Right lobe of liver (tissue), 6 donors: ENCODE results near the gene DDX51. TPM values are rescaled to one million over a fixed set of nuclear protein-coding genes. Genes with fewer than 3 reads are reported as not detected.
A peak's percentile ranks its signal among the peaks of the same experiment; 100 is the strongest.

Experiments
- ATAC-seq, 4 donors: fragments of 200-7000 bp; cut with Tn5 transposase; one replicate each; pipeline ENCODE4 v1.9.1; 2020; ENCODE audit warnings: mild to moderate bottlenecking in 4 of 4, moderate library complexity in 4 of 4
- DNase-seq, 3 donors: peaks; one replicate each; pipeline ENCODE4 v3.0.0-alpha.2; 2020
- H3K27ac ChIP-seq, 3 donors: fragments of 200-600 bp; one replicate each; pipeline ENCODE4 v1.8.0; 2022
- H3K27me3 ChIP-seq, 2 donors: fragments of 200-600 bp; one replicate each; pipeline ENCODE4 v1.8.0; 2022
- H3K36me3 ChIP-seq, 4 donors: fragments of 200-600 bp; sonication (generic) in 1 of 4; one replicate each; pipeline versions ENCODE4 v1.5.1 to v1.8.0; 2017 to 2022; ENCODE audit warnings: control low read depth in 1 of 4
- H3K4me1 ChIP-seq, 4 donors: fragments of 200-600 bp; sonication (generic) in 1 of 4; one replicate each; pipeline versions ENCODE4 v1.5.1 to v1.8.0; 2017 to 2022; ENCODE audit warnings: control low read depth in 1 of 4
- H3K4me3 ChIP-seq, 3 donors: fragments of 200-600 bp; one replicate each; pipeline ENCODE4 v1.8.0; 2022
- H3K9me3 ChIP-seq, 4 donors: fragments of 200-600 bp; sonication (generic) in 1 of 4; one replicate each; pipeline versions ENCODE4 v1.5.1 to v1.8.0; 2017 to 2022; ENCODE audit warnings: control low read depth in 1 of 4
- CTCF ChIP-seq, 4 donors: fragments of 200-600 bp in 3 of 4; fragments of 450-650 bp in 1 of 4; IDR thresholded peaks; one replicate each; pipeline versions ENCODE4 v1.5.1 to v1.8.0; 2016 to 2022; ENCODE audit warnings: antibody characterized with exemption in 4 of 4, mild to moderate bottlenecking in 2 of 4
- POLR2A ChIP-seq: fragments of 450-650 bp; IDR thresholded peaks from one replicate; pipeline ENCODE4 v1.6.1; 2017; ENCODE audit warnings: antibody characterized with exemption, mild to moderate bottlenecking
- WGBS: methylation state at CpG from one replicate; pipeline ENCODE4 v1.1.6; 2018; ENCODE audit warnings: low coverage, low lambda C conversion rate; ENCODE audit not compliant: insufficient coverage; ENCODE audit errors: missing lambda C conversion rate; 5-methylcytosine and 5-hydroxymethylcytosine counted together
- intact Hi-C, 2 donors: fragments of 100-400 bp; cut with DNase I; formaldehyde crosslinking; loops; one replicate each; pipeline versions ENCODE4 v1.11.2 to v1.14.1; 2022
- total RNA-seq, 6 experiments: library from RNA; depleted of rRNA in 2 of 6; stranded (reverse); fragments of >200 nt in 2 of 6; fragmentation: NEBNext Ultra II Directional in 3 of 6; extraction: Animal tissue kit (Norgen Biotek cat#: 25700) in 3 of 6; gene quantifications; one replicate each; pipeline versions ENCODE4 v1.1.0 to v1.2.4, GENCODE V29; 2016 to 2023
- donor health status: DM: no; HTN: yes; CAD: no.
- donor health status: DM: no; HTN: no; CAD: no.
- donor health status: DM: no; HTN: no; CAD: no.
- donor health status: DM: no; HTN: yes; CAD: no.
- donor health status: DM: no; HTN: yes; CAD: no.

DDX51 gene
- total RNA-seq, 6 experiments from 2014 or later = 4.2 to 9.0 (median 5.2) TPM

GRCh38 chr12:132187646-132188450 is 43.7 kb upstream of the DDX51 start:
- TF ChIP-seq POLR2A = no peak
- no peak for TF ChIP-seq CTCF (IDR thresholded peaks at IDR 0.05)
- Histone ChIP-seq H3K4me1 (peaks cover 0 to 13% (median 5%) of the 10 kb centered on the region in 4 donors), H3K4me3 (no peak overlapping the region), H3K27me3 (no peaks in the 10 kb centered on the region), H3K9me3 (no peaks in the 10 kb centered on the region), H3K36me3 (no peaks in the 10 kb centered on the region), H3K27ac (no peak overlapping the region)
- intact Hi-C loops = no loop called here
- DNase-seq (no peak), ATAC-seq (no peak)
- WGBS = no CpG with 5 or more reads among the region's 35 CpGs

GRCh38 chr12:132186857-132187620 is 42.9 kb upstream of the DDX51 start:
- no peaks in the 10 kb centered on the region for H3K9me3 ChIP-seq
- TF ChIP-seq POLR2A = no peak
- TF ChIP-seq CTCF (IDR thresholded peaks at IDR 0.05) = no peak
- no peaks in the 10 kb centered on the region for H3K27me3 ChIP-seq
- peaks cover 0 to 13% (median 5%) of the 10 kb centered on the region in 4 donors for H3K4me1 ChIP-seq
- ATAC-seq (no peak), DNase-seq (no peak)
- intact Hi-C loops = no loop called here
- H3K4me3 ChIP-seq = no peak overlapping the region
- H3K27ac ChIP-seq = no peak overlapping the region
- 57% methylated on average over 9 of the region's 39 CpGs for WGBS
- no peaks in the 10 kb centered on the region for H3K36me3 ChIP-seq

DNA sequence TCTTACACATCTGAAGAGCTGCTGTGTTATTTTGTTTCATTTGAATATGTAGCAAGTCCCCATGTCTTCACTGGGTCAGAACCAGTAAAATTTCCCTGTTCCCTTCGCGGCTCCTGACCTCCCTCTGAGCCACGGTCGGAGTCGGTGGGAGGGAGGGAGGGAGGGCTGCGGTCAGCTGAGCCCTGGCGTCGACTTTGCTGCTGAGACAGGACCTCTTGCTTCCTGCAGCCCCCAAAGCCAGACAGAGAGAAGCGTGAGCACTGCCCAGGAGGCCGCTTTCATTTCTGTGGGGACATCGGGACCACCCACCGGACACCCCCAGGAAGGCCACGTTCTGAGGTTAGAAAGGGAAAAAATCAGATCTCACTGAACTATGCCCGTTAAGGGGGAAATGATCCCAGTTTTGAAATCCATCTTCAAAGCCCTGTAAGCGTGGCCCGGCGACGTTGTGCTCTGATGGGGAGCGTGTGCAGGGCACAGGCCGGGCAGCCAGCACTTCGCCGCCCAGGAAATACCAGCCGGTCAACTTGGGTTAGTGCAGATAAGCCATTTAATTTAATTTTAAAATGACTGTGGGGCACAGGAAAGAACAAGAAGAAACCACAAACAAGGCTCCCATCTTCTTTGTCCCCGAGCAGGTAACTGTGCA is 42.2 kb upstream of the DDX51 start:
- no peaks in the 10 kb centered on the region for H3K27me3 ChIP-seq
- H3K9me3 ChIP-seq = no peaks in the 10 kb centered on the region
- intact Hi-C loops = no loop called here
- DNase-seq (no peak), ATAC-seq (no peak)
- TF ChIP-seq CTCF (IDR thresholded peaks at IDR 0.05) (no peak), POLR2A (no peak)
- H3K27ac ChIP-seq = peak overlapping the region in 1 of 3 donors; percentile 13
- no peak overlapping the region for H3K4me3 ChIP-seq
- peaks cover 0 to 13% (median 5%) of the 10 kb centered on the region in 4 donors for H3K4me1 ChIP-seq
- WGBS = 29% methylated on average over 23 of the region's 24 CpGs
- H3K36me3 ChIP-seq = no peaks in the 10 kb centered on the region

- Histone ChIP-seq H3K4me1 (peaks cover 0 to 13% (median 5%) of the 10 kb centered on the region in 4 donors), H3K27ac (peak overlapping the region in 1 of 3 donors; percentile 13), H3K9me3 (no peaks in the 10 kb centered on the region), H3K27me3 (no peaks in the 10 kb centered on the region), H3K4me3 (no peak overlapping the region), H3K36me3 (no peaks in the 10 kb centered on the region)
- 55% methylated on average over 11 of the region's 16 CpGs for WGBS
- no peak for ATAC-seq
- TF ChIP-seq CTCF (IDR thresholded peaks at IDR 0.05) (no peak), POLR2A (no peak)
- intact Hi-C loops = no loop called here
- no peak for DNase-seq
Observed at GRCh38 chr12:132185705-132186104, 41.6 kb upstream of the DDX51 start.
